ENCODE results near the gene FIBIN.

- TF ChIP-seq, protein P1, sequence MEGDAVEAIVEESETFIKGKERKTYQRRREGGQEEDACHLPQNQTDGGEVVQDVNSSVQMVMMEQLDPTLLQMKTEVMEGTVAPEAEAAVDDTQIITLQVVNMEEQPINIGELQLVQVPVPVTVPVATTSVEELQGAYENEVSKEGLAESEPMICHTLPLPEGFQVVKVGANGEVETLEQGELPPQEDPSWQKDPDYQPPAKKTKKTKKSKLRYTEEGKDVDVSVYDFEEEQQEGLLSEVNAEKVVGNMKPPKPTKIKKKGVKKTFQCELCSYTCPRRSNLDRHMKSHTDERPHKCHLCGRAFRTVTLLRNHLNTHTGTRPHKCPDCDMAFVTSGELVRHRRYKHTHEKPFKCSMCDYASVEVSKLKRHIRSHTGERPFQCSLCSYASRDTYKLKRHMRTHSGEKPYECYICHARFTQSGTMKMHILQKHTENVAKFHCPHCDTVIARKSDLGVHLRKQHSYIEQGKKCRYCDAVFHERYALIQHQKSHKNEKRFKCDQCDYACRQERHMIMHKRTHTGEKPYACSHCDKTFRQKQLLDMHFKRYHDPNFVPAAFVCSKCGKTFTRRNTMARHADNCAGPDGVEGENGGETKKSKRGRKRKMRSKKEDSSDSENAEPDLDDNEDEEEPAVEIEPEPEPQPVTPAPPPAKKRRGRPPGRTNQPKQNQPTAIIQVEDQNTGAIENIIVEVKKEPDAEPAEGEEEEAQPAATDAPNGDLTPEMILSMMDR (conservative IDR thresholded peaks at IDR 0.05 in 1 of 2, IDR thresholded peaks at IDR 0.05 in 1 of 2; ENCODE audit: extremely low read depth in 1 of 2, insufficient read depth in 1 of 2, low read depth in 1 of 2, low read length in 2 of 2), result no peak
- TF ChIP-seq EZH2 (IDR thresholded peaks at IDR 0.05; ENCODE audit: borderline replicate concordance, low read length), result no peak
Measured at GRCh38 chr11:26947904-26948639, 45.8 kb upstream of the FIBIN start.

All from mammary epithelial cell (primary cell).